ENCODE measurements around the gene UFM1.

The UFM1 gene

GRCh38 chr13:38394777-38395496 is 45.3 kb downstream of the UFM1 start:
- Histone ChIP-seq H3K4me3 (ENCODE audit: low read depth, low read length, poor library complexity, severe bottlenecking) (no peak overlapping the region), H3K27me3 (ENCODE audit: insufficient read depth, low read length) (no peaks in the 10 kb centered on the region), H3F3A (ENCODE audit: insufficient read depth, low read length) (no peaks in the 10 kb centered on the region), H2AFZ (ENCODE audit: low read length) (no peak overlapping the region), H3K27ac (ENCODE audit: low read depth, low read length, poor library complexity, severe bottlenecking) (no peak overlapping the region), H4K20me1 (ENCODE audit: insufficient read depth, low read length) (no peaks in the 10 kb centered on the region), H3K4me2 (ENCODE audit: low read length) (no peak overlapping the region), H3K79me2 (ENCODE audit: insufficient read depth, low read length) (no peaks in the 10 kb centered on the region), H3K4me1 (ENCODE audit: insufficient read depth, low read length, severe bottlenecking) (no peaks in the 10 kb centered on the region), H3K9me3 (ENCODE audit: low read length) (no peaks in the 10 kb centered on the region), H3K9me2 (ENCODE audit: low read depth, low read length) (no peaks in the 10 kb centered on the region), H3K36me3 (ENCODE audit: insufficient read depth, low read length) (no peaks in the 10 kb centered on the region), H3K9ac (ENCODE audit: low read length) (no peak overlapping the region)
- TF ChIP-seq, protein P1, sequence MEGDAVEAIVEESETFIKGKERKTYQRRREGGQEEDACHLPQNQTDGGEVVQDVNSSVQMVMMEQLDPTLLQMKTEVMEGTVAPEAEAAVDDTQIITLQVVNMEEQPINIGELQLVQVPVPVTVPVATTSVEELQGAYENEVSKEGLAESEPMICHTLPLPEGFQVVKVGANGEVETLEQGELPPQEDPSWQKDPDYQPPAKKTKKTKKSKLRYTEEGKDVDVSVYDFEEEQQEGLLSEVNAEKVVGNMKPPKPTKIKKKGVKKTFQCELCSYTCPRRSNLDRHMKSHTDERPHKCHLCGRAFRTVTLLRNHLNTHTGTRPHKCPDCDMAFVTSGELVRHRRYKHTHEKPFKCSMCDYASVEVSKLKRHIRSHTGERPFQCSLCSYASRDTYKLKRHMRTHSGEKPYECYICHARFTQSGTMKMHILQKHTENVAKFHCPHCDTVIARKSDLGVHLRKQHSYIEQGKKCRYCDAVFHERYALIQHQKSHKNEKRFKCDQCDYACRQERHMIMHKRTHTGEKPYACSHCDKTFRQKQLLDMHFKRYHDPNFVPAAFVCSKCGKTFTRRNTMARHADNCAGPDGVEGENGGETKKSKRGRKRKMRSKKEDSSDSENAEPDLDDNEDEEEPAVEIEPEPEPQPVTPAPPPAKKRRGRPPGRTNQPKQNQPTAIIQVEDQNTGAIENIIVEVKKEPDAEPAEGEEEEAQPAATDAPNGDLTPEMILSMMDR (IDR thresholded peaks at IDR 0.05; ENCODE audit: low read length), result no peak
- TF ChIP-seq EZH2 (IDR thresholded peaks at IDR 0.05; ENCODE audit: borderline replicate concordance, low read length), result no peak

DNA sequence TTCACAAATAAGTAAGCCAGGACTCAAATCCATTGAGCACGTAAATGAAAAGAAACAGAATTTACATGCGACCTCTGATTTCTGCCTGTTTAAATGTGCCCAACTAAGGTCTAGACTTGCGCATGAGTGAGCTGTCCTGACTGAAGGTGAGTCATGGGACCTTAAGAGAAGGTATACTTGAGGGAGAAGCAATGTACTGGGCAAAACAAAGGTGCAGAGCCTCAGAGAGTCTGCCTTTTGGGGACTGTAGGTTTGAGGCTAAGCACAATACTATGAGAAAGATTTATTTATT is 45.8 kb downstream of the UFM1 start:
- no peak overlapping the region for H3K9ac ChIP-seq (ENCODE audit: low read length)
- H3K9me3 ChIP-seq (ENCODE audit: low read length), result no peaks in the 10 kb centered on the region
- no peak overlapping the region for H2AFZ ChIP-seq (ENCODE audit: low read length)
- H3K9me2 ChIP-seq (ENCODE audit: low read depth, low read length), result no peaks in the 10 kb centered on the region
- TF ChIP-seq, protein P1 (IDR thresholded peaks at IDR 0.05; ENCODE audit: low read length), result no peak
- no peak for TF ChIP-seq EZH2 (IDR thresholded peaks at IDR 0.05; ENCODE audit: borderline replicate concordance, low read length)
- no peaks in the 10 kb centered on the region for H3F3A ChIP-seq (ENCODE audit: insufficient read depth, low read length)
- H3K36me3 ChIP-seq (ENCODE audit: insufficient read depth, low read length), result no peaks in the 10 kb centered on the region
- H3K4me3 ChIP-seq (ENCODE audit: low read depth, low read length, poor library complexity, severe bottlenecking), result no peak overlapping the region
- H3K4me1 ChIP-seq (ENCODE audit: insufficient read depth, low read length, severe bottlenecking), result no peaks in the 10 kb centered on the region
- H3K79me2 ChIP-seq (ENCODE audit: insufficient read depth, low read length), result no peaks in the 10 kb centered on the region
- no peaks in the 10 kb centered on the region for H3K27me3 ChIP-seq (ENCODE audit: insufficient read depth, low read length)
- no peak overlapping the region for H3K27ac ChIP-seq (ENCODE audit: low read depth, low read length, poor library complexity, severe bottlenecking)
- H4K20me1 ChIP-seq (ENCODE audit: insufficient read depth, low read length), result no peaks in the 10 kb centered on the region
- no peak overlapping the region for H3K4me2 ChIP-seq (ENCODE audit: low read length)

GRCh38 chr13:38398711-38399493 is 49.3 kb downstream of the UFM1 start:
- Histone ChIP-seq H3K9me3 (ENCODE audit: low read length) (no peaks in the 10 kb centered on the region), H3K4me3 (ENCODE audit: low read depth, low read length, poor library complexity, severe bottlenecking) (no peak overlapping the region), H3K79me2 (ENCODE audit: insufficient read depth, low read length) (no peaks in the 10 kb centered on the region), H3K4me2 (ENCODE audit: low read length) (no peak overlapping the region), H3F3A (ENCODE audit: insufficient read depth, low read length) (no peaks in the 10 kb centered on the region), H2AFZ (ENCODE audit: low read length) (no peak overlapping the region), H3K9ac (ENCODE audit: low read length) (no peak overlapping the region), H3K36me3 (ENCODE audit: insufficient read depth, low read length) (no peaks in the 10 kb centered on the region), H3K9me2 (ENCODE audit: low read depth, low read length) (no peaks in the 10 kb centered on the region), H3K27me3 (ENCODE audit: insufficient read depth, low read length) (no peaks in the 10 kb centered on the region), H3K27ac (ENCODE audit: low read depth, low read length, poor library complexity, severe bottlenecking) (no peak overlapping the region), H4K20me1 (ENCODE audit: insufficient read depth, low read length) (no peaks in the 10 kb centered on the region), H3K4me1 (ENCODE audit: insufficient read depth, low read length, severe bottlenecking) (no peaks in the 10 kb centered on the region)
- TF ChIP-seq EZH2 (IDR thresholded peaks at IDR 0.05; ENCODE audit: borderline replicate concordance, low read length), result no peak
- TF ChIP-seq, protein P1 (IDR thresholded peaks at IDR 0.05; ENCODE audit: low read length), result no peak

Data from OCI-LY1 (cell line).